Measurements from ENCODE around the gene STARD3. TPM values are rescaled to one million over a fixed set of nuclear protein-coding genes. Genes with fewer than 3 reads are reported as not detected.

STARD3 gene
- total and polyA plus RNA-seq, 9 of the 15 experiments (the other 6 are each of a cell fraction or from before 2014, with no cell fraction given): 0.63 to 87.0 (median 46.0) TPM

- TF ChIP-seq TCF15 (CRISPR knock-in tag; IDR thresholded peaks at IDR 0.05) (no peak), DPF2 (IDR thresholded peaks at IDR 0.05) (no peak)
Observed at GRCh38 chr17:39705786-39706348, 68.9 kb downstream of the STARD3 start (continued).

GRCh38 chr17:39706383-39706782 is 69.4 kb downstream of the STARD3 start:
- no peak overlapping the region for H2AFZ ChIP-seq (ENCODE audit: low read depth, low read length)
- ChIA-PET POLR2A (interaction anchor here (0.7 kb wide), 1 partner anchor 23 kb away, joined by 5 read pairs; the partner anchor contains the start of gene MIEN1), CTCF (ENCODE audit: low intra/inter-chr PET ratio) (no interaction called here)
- H3K9me3 ChIP-seq (replicated peaks; ENCODE audit: control insufficient read depth, insufficient read depth, low read depth, low read length): no peaks in the 10 kb centered on the region
- in situ Hi-C loops (cut with MboI): no loop called here
- no peak overlapping the region; a peak in 1 of 4 replicates for H3K9ac ChIP-seq (ENCODE audit: insufficient read depth in 1 of 2, low read depth in 2 of 2, low read length in 2 of 2)
- DNase-seq (ENCODE audit: extremely low read depth in 1 of 4, low spot score in 3 of 4) (no peak), ATAC-seq (no peak), FAIRE-seq (no peak)
- H3K4me1 ChIP-seq (replicated peaks in 1 of 2; ENCODE audit: control insufficient read depth in 2 of 2, insufficient read depth in 2 of 2, low read length in 2 of 2): peaks cover 0 to 25% of the 10 kb centered on the region in 2 experiments; a peak in 3 of 5 replicates
- H3K79me2 ChIP-seq (ENCODE audit: control insufficient read depth, insufficient read depth, low read length): no peaks in the 10 kb centered on the region
- no peak overlapping the region for H3K4me2 ChIP-seq (ENCODE audit: insufficient read depth, low read length)
- no peaks in the 10 kb centered on the region for H3K9me1 ChIP-seq (ENCODE audit: control insufficient read depth, insufficient read depth, low read length)
- no TSS peak for BruUV-seq (replicated peaks)
- no peak overlapping the region for H3K27ac ChIP-seq (ENCODE audit: extremely low read depth, low read depth, low read length)
- no peaks in the 10 kb centered on the region; the same call in 1 of the 2 replicates for H4K20me1 ChIP-seq (replicated peaks; ENCODE audit: control insufficient read depth, insufficient read depth, low read length)
- WGBS (ENCODE audit: insufficient coverage, low coverage, missing lambda C conversion rate): 18% methylated on average over 8 of the region's 8 CpGs
- peaks cover 0 to 5% of the 10 kb centered on the region in 2 experiments; a peak in 1 of 5 replicates for H3K27me3 ChIP-seq (ENCODE audit: control insufficient read depth in 2 of 2, insufficient read depth in 2 of 2, low read length in 2 of 2)
- intact Hi-C loops (cut with micrococcal nuclease): no loop called here
- TF ChIP-seq NFIX (CRISPR knock-in tag; IDR thresholded peaks at IDR 0.05; ENCODE audit: low read depth) (no peak), HES1 (IDR thresholded peaks at IDR 0.05; ENCODE audit: low read depth) (no peak)
- no peaks in the 10 kb centered on the region for H3K36me3 ChIP-seq (ENCODE audit: control insufficient read depth, insufficient read depth, low read length)
- no peak overlapping the region for H3K4me3 ChIP-seq
